Thyroid gland (tissue), 4 donors: Measurements from ENCODE around the gene KSR1.

Source experiments
- POLR2A ChIP-seq, 2 donors: fragments of 450-650 bp; IDR thresholded peaks; one replicate each; pipeline ENCODE4 v1.6.1; 2017; ENCODE audit warnings: antibody characterized with exemption in 2 of 2, mild to moderate bottlenecking in 2 of 2, moderate library complexity in 1 of 2
- TF ChIP-seq, protein P1 (sequence below), 6 experiments: fragments of 200-600 bp in 3 of 6; fragments of 450-650 bp in 3 of 6; sonication (generic) in 3 of 6; IDR thresholded peaks; one replicate each; pipeline ENCODE4 v1.5.1; 2016 to 2019; ENCODE audit warnings: antibody characterized with exemption in 6 of 6, mild to moderate bottlenecking in 2 of 6, inconsistent platforms in 1 of 6, moderate library complexity in 1 of 6

DNA sequence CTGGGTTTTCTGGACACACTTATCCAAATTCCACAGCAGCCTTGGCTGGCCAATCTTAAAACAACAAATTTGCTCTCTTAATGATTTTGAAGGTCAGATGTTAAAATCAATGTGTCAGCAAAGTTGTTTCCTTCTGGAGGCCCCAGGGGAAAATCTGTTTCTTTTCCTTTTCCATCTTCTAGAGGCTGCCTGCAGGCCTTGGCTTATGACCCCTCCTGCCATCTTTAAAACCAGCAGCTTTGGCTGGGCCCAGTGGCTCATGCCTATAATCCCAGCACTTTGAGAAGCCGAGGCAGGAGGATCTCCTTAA lies 177.7 kb downstream of the KSR1 start:
- TF ChIP-seq, protein P1, sequence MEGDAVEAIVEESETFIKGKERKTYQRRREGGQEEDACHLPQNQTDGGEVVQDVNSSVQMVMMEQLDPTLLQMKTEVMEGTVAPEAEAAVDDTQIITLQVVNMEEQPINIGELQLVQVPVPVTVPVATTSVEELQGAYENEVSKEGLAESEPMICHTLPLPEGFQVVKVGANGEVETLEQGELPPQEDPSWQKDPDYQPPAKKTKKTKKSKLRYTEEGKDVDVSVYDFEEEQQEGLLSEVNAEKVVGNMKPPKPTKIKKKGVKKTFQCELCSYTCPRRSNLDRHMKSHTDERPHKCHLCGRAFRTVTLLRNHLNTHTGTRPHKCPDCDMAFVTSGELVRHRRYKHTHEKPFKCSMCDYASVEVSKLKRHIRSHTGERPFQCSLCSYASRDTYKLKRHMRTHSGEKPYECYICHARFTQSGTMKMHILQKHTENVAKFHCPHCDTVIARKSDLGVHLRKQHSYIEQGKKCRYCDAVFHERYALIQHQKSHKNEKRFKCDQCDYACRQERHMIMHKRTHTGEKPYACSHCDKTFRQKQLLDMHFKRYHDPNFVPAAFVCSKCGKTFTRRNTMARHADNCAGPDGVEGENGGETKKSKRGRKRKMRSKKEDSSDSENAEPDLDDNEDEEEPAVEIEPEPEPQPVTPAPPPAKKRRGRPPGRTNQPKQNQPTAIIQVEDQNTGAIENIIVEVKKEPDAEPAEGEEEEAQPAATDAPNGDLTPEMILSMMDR (IDR thresholded peaks at IDR 0.05): no peak
- no peak for TF ChIP-seq POLR2A (IDR thresholded peaks at IDR 0.05)
